Left ventricle myocardium inferior (tissue), 1 donor: ENCODE measurements around the gene DOCK3. TPM values are rescaled to one million over a fixed set of nuclear protein-coding genes. Genes with fewer than 3 reads are reported as not detected.

ENCODE experiments used
- DNase-seq: peaks from one replicate; pipeline ENCODE4 v3.0.0-alpha.2; 2020
- H3K27ac ChIP-seq: fragments of 200-600 bp; replicated peaks from 2 replicates; pipeline ENCODE4 v1.8.0; 2021
- H3K27me3 ChIP-seq: fragments of 200-600 bp; 2 replicates; pipeline ENCODE4 v1.8.0; 2021; ENCODE audit warnings: low read depth
- H3K36me3 ChIP-seq: fragments of 200-600 bp; 2 replicates; pipeline ENCODE4 v1.8.0; 2021
- H3K4me1 ChIP-seq: fragments of 200-600 bp; 2 replicates; pipeline ENCODE4 v1.8.0; 2021
- H3K4me3 ChIP-seq: fragments of 200-600 bp; 2 replicates; pipeline ENCODE4 v1.8.0; 2021; ENCODE audit warnings: mild to moderate bottlenecking, moderate library complexity
- H3K9me3 ChIP-seq: fragments of 200-600 bp; replicated peaks from 2 replicates; pipeline ENCODE4 v1.8.0; 2021
- CTCF ChIP-seq: fragments of 200-600 bp; IDR thresholded peaks from 2 replicates; pipeline ENCODE4 v1.8.0; 2021; ENCODE audit warnings: antibody characterized with exemption, mild to moderate bottlenecking, borderline replicate concordance
- intact Hi-C: fragments of 100-400 bp; cut with micrococcal nuclease; formaldehyde crosslinking; loops from one replicate; pipeline ENCODE4 v1.11.0; 2022
- total RNA-seq: library from RNA; stranded (reverse); fragmentation: NEBNext Ultra II Directional; extraction: Animal tissue kit (Norgen Biotek cat#: 25700); gene quantifications from one replicate; pipeline ENCODE4 v1.2.1, GENCODE V29; 2021
- donor health status: DM: no; HTN: yes; CAD: no; lungs with severe emphysema.

The DOCK3 gene
- total RNA-seq, 1 donor from 2014 or later, result 3.9 TPM

GRCh38 chr3:51380601-51381332, 706.0 kb downstream of the DOCK3 start:
- no peak overlapping the region for H3K27ac ChIP-seq
- DNase-seq, result no peak
- H3K27me3 ChIP-seq, result no peaks in the 10 kb centered on the region
- no peak for TF ChIP-seq CTCF
- H3K36me3 ChIP-seq, result no peaks in the 10 kb centered on the region
- intact Hi-C loops, result no loop called here
- no peak overlapping the region for H3K4me3 ChIP-seq
- H3K9me3 ChIP-seq, result no peaks in the 10 kb centered on the region
- H3K4me1 ChIP-seq, result peaks cover 22% of the 10 kb centered on the region

DNA sequence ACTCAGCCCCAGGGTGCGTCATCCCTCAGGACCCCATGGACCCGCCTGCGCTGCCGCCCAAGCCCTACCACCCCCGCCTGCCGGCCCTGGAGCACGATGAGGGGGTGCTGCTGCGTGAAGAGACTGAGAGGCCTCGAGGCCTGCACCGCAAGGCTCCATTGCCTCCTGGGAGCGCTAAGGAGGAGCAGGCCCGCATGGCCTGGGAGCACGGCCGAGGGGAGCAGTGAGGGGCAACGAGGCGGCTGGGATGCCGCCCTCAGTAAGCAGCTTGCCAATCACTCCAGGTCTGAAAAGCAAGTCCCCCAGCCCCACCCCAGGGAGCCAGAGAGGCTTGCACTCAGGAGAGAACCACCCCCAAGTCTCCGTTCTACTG, 706.6 kb downstream of the DOCK3 start:
- DNase-seq, result no peak
- Histone ChIP-seq H3K36me3 (no peaks in the 10 kb centered on the region), H3K4me3 (no peak overlapping the region), H3K9me3 (no peaks in the 10 kb centered on the region), H3K27me3 (no peaks in the 10 kb centered on the region), H3K4me1 (peaks cover 28% of the 10 kb centered on the region), H3K27ac (no peak overlapping the region)
- no peak for TF ChIP-seq CTCF
- intact Hi-C loops, result no loop called here

DNA sequence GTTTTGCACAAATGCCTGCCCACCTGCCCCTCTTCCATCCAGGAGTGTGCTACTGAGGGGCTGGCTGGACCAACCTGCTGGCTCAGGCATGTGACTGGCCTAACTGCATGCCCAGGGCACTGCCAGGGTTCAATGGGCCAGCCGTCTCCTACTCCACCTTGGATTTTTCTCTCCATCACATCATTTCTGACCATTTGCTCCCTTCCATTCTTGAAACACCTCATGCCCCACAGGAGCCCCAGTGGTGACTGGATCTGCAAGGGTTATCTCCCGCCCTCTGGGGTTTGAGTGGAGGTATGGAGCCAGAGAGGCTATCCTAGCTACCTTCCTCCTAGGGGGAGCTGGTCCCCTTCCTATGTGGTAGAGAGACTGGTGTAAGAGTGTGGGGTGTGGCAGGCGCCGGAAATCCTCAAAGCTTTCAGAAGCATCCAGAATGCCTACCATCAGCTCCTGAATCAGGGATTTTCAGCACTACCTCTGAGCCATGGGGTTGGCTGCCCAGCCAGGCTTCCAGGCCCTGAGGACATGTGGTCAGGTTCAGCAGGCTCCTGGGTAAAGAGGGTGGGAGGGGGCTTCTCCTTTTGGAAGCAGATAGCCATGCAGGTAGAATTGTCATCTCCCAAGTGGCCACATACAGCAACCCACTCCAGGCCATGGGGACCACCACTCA, 707.5 kb downstream of the DOCK3 start:
- intact Hi-C loops, result no loop called here
- Histone ChIP-seq H3K27ac (no peak overlapping the region), H3K36me3 (peaks cover 5% of the 10 kb centered on the region), H3K4me3 (no peak overlapping the region), H3K27me3 (no peaks in the 10 kb centered on the region), H3K4me1 (peaks cover 37% of the 10 kb centered on the region), H3K9me3 (no peaks in the 10 kb centered on the region)
- no peak for DNase-seq
- no peak for TF ChIP-seq CTCF

DNA sequence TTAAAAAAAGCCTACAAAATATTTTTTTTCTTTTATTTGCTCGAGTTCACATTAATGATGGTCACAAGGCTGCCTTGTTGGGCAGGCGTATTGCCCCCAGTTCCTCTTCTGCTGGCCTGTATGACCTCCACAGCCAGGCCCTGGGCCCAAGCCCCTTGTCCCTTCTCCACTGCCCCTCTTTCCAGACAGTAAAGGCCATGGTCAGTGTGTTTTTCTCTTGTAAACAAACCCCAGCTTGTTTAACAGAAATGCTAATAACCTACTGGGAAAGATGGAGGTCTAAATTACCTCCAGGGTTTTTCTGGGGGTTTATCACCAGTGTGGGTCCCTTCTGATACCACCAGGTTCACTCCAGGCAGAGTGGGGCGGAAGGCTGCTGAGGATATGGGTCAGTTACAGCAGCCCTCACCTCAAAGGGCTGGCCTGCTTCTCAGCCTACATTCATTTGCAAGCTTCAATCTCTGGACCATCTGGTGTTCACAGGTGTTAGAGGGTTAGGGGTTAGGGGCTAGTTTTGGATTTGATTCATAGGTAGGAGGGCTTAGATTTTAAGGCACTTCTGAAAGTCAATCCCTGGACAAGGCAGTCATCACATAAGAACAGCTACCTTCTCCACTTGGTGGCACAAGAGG, 708.3 kb downstream of the DOCK3 start:
- intact Hi-C loops, result no loop called here

More for the DNA sequence above, 708.3 kb downstream of the DOCK3 start:
- no peaks in the 10 kb centered on the region for H3K9me3 ChIP-seq
- no peak for TF ChIP-seq CTCF
- no peak overlapping the region for H3K4me3 ChIP-seq
- H3K4me1 ChIP-seq, result peaks cover 45% of the 10 kb centered on the region
- H3K36me3 ChIP-seq, result peaks cover 13% of the 10 kb centered on the region
- H3K27me3 ChIP-seq, result no peaks in the 10 kb centered on the region
- DNase-seq, result no peak
- no peak overlapping the region for H3K27ac ChIP-seq
